HT-29 (cell line): ENCODE data around the gene CALML4. TPM values are rescaled to one million over a fixed set of nuclear protein-coding genes. Genes with fewer than 3 reads are reported as not detected.
"Not testable (repeated sequence)": the region's sequence is repeated elsewhere in the genome, so short reads cannot be mapped to it uniquely, and the experiment has no call there.

Source experiments
- DNase-seq: peaks from one replicate; pipeline ENCODE4 v3.0.0-alpha.2; 2015; ENCODE audit warnings: low spot score
- total RNA-seq: library from RNA; depleted of rRNA; stranded (reverse); fragments of >200 nt; shearing (Covaris generic); gene quantifications from 2 replicates; pipeline ENCODE4 v1.2.3, GENCODE V29; 2014

Gene CALML4
- total RNA-seq, 1 experiment from 2014 or later = 118 TPM

DNA sequence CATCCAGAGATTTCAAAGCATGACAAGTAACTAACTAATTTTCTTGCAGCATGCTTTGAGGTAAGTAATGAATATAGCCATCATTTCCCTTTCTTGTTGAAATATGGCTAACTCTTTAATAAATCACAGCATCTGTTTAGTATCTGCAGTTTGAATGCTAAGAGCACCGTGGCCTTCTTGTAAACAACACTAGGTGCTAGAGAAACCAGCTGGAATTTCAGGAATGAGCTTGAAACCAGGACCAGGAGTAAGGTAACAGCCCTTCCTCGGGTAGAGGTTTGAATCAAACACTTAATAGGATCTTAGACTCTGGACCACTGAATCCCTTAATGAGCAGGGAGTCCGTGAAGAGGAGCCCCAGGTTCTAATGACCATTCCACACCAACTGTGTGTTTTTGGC lies 13.6 kb downstream of the CALML4 start:
- no peak for DNase-seq

DNA sequence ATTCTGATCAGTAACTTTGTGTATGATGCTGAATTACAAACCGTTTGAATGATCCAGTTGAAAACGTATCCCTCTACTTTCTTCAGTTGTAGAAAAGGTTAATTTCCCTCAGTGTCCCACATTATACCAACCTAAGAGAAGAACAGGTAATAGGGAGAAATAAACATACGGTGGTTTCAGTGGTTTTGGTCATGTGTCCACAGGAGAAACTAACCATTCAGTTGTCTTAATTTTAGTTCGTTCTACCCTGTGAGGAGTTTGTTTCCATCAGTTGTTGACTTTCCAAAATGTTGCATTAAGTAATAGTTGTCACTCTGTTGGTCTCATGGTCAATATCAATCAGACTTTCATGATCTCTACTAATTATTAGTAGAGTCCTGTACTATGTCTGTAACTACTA lies 15.1 kb downstream of the CALML4 start:
- DNase-seq = no peak

DNA sequence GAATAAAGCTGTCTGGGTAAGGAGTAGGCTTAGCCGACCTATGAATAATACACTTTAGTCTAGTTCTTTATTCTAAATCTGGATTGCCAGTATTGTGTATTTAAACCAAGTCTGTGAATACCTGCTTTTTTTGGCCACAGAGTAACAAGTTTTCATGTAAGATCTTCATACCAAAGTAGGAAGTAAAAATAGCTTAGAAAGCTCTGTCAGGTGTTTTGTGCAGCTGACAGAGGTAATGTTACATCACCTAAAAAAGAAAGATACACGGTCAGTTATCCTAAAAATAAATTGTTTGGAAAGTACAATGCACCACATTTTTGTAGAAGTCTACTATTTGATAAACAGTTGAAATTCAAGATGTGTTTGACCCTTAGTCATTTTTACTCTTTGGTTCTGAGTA lies 16.5 kb downstream of the CALML4 start:
- DNase-seq = no peak

DNA sequence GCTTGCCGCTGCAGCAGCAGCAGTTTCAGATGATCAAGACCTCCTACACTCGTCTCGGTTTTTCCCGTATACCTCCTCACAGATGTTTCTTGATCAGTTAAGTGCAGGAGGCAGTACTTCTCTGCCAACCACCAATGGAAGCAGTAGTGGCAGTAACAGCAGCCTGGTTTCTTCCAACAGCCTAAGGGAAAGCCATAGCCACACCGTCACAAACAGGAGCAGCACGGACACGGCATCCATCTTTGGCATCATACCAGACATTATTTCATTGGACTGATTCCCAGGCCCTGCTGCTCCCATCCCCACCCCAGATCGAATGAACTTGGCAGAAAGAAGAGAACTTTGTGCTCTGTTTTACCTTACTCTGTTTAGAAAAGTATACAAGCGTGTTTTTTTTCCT lies 17.6 kb downstream of the CALML4 start:
- peak; percentile 80 for DNase-seq

DNA sequence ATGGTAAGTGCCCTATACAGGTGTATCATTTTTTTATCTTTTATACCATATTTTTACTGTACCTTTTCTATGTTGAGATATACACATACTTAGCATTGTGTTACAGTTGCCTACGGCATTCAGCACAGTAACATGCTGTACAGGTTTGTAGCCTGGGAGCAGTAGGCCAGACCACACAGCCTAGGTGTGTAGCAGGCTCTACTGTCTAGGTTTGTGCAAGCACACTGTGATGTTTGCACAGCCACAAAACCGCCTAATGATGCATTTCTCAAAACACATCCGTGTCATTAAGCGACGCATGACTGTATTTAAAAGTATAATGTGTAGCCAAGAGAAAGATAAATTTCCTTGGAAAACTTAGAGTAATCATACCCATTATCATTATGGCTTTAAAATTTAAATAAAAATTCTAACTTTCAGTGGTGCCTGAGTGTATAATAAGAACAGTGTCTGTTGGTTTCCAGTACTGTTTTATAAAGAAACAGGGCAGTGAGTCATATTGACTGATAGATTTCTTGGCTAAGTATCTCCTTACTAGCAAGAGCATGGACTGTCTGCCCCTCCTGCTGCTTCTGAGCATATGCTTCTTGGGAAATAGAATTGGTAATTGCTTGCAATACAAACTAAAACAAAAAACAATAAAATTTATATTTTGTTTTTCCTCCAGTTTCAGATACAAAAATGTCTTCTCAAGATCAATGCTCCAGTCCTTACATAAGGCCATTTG lies 18.3 kb downstream of the CALML4 start:
- peak; percentile 35 for DNase-seq

DNA sequence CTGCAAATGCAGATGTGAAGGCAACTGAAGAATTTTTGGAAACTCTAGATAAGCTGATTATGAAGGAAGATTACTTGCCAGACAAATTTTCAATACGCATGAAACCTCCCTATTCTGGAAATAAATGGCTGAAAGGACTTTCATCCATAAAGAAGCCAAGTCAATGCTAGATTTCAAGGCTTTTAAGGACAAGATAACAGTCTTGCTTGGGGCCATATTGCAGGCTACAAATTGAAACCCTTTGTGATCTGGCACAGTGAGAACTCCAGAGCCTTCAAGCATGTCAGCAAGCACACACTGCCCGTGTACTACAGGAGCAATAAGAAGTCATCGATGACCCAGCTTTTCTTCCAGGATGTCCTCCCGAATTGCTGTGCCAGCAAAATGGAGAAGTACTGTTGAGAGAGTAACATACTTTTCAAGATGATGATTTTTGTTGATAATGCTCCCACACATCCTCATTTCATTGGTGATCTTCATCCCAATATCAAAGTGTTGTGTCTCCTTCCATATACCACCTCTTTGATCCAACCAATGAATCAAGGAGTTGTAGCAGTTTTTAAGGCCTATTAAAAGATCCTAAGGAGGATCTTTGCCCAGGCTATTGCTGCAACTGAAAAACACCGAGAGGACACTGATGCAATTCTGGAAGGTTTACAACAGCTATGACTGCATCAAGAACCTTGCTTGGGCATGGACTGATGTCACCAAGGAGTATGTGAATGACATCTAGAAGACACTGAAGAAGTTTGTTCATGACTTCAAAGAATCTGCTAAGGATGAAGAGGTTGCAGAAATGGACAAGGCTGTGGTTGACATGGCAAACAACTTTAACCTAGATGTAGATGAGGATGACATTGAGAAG lies 20.3 kb downstream of the CALML4 start:
- no peak for DNase-seq

DNA sequence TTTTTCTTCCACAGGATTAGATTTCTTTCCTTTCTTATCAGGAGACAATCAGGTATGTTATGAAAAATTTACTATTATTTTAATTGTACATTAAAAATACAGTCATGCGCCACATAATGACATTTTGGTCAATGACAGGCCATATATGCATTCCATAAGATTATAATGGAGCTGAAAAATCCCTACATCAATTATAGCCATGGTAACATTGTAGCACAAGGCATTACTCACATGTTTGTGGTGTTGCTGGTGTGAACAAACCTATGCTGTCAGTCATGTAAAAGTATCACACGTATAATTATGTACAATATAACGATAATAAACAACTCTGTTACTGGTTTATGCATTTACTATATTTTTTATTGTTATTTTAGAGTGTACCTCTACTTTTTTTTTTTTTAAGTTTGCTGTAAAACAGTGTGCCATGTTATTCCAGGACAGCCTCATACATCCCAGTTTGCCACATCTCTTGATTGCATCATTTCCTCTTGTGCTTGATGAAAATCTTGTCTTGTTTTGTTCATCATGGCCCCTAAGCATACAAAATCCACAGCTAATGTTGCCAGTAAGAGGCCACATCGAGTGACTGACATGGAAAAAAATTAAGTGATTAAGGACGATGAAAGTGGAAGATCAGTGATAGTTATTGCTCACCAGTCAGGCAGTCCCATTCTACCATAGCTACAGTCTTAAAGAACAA lies 21.4 kb downstream of the CALML4 start:
- DNase-seq = no peak

DNA sequence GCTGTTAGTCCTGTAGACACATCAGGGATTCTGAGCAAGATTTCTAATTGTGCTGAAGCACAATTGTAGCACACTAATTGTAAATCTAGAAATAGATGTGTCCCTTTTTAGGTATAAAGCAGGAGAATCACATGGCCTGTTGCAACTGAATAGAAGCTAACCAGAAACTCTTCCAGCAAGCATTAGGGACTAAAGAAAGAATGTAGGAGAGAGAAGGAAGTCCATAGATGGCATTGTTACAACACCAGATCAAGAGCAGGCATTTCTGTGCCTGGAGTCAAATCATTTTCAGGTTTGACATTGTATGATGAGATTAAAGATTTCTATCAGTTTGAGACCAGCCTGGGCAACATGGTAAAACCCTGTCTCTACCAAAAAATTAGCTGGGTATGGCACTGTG lies 27.4 kb downstream of the CALML4 start:
- DNase-seq = no peak

DNA sequence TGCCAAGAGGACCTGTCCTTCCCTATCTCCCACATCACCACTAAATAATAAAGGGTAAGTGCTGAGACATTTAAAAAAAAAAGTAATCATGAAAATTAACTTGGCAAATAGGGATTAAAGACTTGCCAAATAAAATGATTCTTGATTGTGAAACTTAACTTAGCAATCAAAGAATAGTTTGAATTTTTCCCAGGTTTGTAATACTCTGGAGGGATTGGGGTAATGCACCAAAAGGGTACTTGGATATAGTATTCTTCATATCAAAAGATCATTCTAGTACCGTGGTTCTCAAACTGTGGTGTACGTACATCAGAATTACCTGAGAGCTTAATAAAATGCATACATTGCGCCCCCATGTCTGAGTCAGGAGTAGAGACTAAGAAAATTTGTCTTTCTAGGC lies 28.5 kb downstream of the CALML4 start:
- no peak for DNase-seq

DNA sequence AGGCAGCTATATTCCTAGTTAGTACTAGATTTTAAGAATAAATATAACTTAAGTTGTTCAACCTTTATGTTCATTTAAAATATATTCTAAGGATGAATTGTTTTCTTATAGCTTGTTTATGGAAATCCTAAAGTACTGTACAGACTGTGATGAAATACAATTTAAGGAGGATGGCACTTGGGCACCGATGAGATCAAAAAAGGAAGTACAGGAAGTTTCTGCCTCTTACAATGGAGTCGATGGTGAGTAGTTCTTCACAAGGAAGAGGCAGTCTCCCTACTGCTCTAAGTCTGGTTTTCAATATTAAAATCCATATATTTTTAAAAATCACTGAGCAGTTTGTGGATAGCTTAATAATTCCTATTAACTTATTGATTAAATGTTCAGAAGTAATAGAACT lies 29.6 kb downstream of the CALML4 start:
- DNase-seq = no peak

DNA sequence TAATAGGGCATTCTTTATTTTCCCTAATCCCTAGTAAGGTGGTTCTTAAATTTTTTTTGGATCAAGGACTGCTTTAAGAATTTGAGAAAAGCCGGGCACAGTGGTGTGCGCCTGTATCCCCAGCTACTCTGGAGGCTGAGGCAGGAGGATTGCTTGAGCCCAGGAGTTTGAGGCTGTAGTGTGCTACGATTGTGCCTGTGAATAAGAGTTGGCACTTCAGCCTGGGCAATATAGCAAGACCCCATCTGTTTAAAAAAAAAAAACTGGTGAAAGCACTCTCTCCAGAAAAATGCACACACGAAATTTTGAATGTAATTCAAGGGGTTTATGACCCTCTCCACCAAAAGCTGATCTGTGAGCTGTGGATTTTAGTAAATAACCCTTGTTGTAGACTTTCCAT lies 32.0 kb downstream of the CALML4 start:
- DNase-seq = no peak

DNA sequence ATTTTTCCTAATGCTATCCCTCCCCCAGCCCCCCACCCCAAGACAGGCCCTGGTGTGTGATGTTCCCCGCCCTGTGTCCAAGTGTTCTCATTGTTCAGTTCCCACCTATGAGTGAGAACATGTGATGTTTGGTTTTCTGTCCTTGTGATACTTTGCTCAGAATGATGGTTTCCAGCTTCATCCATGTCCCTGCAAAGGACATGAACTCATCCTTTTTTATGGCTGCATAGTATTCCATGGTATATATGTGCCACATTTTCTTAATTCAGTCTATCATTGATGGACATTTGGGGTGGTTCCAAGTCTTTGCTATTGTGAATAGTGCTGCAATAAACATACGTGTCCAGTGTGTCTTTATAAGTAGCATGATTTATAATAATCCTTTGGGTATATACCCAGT lies 33.1 kb downstream of the CALML4 start:
- DNase-seq = not testable (repeated sequence)

DNA sequence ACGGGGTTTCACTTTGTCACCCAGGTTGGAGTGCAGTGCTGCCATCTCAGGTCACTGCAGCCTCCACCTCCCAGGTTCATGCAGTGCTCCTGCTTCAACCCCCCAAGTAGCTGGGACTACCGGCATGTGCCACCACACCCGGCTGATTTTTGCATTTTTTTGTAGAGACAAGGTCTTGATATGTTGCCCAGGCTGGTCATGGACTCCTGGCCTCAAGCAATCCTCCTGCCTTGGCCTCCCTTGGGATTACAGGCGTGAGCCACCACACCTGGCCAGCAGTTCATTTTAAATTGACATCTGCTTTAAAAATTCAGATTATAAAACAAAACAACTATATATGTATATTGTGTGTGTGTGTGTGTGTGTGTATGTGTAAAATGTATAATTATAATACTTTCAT lies 38.3 kb downstream of the CALML4 start:
- no peak for DNase-seq

DNA sequence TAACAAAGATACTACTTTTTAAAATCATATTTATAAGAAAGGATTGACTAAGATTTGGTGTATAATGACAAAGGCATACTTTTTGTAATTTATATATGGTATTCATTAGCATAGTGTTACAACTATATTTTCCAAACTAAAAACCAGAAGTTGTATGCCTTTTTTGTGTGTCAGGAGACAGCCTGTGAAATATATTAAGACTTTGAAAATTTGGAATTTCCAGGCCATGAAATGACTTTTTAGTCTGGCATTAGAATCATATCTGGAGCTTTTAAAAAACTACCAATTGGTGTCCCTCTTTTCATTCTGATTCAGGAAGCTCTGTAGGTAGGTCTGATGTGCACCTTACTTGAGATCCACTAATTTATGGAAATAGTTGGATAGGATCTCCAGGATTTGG lies 41.9 kb downstream of the CALML4 start:
- no peak for DNase-seq

DNA sequence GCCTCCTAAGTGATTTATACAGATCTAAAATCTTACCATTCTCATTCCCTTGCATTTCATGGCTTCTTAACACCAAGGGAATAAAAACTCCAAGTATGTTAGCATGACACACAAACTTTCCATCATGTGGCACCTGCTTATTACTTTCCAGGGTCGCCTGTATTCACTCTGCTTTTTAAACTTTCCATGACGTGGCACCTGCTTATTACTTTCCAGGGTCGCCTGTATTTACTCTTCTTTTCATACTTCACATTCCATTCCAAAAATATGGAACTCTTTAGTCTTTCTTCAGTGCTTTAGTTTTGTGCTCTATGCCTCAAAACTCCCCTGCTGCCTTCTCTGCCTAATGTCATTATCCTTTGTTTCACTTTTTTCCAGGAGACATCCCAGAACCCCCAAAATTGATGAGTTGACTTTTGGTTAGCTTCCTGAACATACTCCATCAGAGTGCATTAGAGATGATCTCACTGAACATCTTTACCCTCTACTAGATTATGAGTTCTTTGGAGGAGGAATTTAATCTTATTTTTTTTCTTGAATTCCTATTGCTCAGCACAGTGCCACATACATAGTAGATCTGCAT lies 47.0 kb downstream of the CALML4 start:
- DNase-seq = no peak

DNA sequence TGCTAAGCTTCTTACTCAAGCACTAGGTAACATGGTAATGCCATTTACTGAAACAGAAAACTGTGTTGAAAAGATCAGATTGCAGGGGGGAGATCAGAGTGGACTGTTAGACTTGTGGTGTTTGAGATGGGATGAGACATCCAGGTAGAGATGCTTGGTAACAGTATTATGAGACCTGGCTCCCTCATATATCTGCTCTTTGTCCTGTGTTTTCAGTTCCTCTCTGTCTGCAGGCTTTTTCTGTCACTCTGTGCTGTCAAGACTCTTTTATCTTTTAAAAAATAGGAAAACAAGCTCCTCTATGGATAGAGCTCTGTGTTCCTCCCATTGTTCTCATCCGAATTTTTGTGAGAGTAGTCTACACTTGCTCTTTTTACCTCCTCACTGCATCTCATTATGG lies 48.1 kb downstream of the CALML4 start:
- no peak for DNase-seq

DNA sequence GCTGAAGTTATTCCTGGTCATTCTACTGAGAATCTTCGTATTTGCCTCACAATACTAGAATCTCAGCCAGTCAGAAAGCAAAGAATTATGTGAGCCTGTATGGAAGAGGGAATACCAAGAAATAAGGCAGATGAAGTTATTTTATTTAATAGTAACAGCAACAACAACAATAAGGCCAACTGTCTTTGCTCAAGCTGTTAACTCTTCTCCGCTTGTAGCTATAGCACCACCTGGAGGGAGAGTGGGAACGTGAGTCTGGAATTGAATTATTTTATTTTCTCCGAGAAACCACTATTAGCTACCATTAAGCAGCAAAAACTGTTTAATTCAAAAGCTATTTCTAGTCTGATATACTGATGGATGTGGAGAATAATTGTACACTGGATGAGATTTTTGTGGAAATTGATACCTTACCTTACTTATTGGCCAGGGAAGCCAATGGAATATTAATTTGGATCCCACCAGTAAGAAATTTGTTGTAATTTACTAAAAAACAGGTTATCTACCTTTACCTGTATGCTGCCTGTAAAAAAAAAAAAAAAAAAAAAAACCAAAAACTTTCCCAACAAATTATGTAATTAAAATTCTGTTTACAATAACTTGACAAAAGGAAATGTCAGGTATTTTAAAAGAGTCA lies 50.1 kb downstream of the CALML4 start:
- peak; percentile 77 for DNase-seq

DNA sequence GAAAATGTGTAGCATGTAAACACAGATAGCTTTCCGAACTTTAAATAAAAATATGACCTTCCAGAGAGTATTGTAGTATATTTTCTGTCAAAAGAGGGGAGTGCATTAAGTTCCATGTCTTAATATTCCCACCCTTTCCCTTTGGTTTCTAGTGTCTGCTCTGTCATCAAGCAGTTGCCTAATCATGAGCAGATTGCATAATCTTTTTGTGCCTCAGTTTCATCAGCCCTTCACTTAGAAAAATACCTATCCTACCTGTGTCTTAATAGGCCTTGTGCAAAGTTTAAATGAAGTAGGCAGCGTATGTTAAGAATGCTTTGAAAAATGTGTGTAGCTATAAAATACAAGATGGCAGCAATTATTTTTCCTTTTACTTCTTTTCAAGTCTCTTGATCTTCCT lies 52.8 kb downstream of the CALML4 start:
- no peak for DNase-seq

DNA sequence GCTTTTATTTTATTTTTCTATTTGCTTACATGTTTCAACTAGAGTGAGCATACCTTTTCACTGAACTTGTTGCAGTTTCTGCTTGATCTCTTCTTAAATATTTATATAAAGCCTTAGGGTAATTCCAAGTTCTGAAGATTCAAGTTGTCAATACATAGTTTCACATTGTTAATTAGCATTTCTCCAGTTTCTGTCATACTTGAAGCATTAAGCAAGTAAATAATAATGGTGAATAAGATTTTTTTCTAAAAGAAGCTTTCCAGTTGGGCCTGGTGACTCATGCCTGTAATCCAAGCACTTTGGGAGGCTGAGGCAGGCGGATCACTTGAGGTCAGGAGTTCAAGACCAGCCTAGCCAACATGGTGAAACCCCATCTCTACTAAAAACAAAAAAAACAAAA lies 53.9 kb downstream of the CALML4 start:
- DNase-seq = no peak

DNA sequence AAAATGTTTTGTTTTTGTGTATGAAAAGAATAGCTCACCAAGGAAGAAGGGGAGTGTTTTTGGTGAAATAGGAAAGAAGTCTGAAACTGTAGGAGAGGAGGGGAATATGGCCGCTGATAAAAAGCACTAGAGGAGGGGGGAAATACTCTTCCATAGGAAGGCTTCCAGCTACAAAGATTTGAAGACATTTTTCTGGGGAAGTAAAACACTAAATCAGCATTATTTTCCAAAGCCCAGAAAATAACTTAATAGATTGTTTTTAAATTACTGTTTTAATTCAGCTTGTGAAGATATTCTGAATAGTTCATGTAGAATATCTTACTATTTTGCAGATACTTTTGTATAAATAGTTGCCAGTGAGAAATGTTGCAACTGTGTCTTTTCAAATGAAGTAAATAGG lies 54.9 kb downstream of the CALML4 start:
- no peak for DNase-seq

DNA sequence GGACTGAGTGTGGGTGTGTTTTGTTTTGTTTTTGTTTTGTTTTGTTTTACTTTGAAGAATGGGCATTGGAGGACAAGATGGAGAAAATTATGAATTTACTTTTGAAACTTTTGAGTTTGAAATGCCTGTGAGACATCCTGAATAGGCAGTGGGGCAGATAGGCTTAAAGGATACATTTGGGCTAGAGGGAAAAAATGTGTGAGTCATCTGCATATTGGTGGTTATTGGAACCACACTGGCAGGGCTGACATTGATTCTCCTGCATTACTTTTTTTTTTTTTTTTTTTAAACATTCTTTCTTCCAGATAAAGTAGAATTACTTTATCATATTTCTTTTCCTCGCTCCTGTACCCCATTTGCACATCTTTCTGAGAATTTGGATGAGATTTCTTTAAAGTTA lies 56.1 kb downstream of the CALML4 start:
- DNase-seq = no peak

DNA sequence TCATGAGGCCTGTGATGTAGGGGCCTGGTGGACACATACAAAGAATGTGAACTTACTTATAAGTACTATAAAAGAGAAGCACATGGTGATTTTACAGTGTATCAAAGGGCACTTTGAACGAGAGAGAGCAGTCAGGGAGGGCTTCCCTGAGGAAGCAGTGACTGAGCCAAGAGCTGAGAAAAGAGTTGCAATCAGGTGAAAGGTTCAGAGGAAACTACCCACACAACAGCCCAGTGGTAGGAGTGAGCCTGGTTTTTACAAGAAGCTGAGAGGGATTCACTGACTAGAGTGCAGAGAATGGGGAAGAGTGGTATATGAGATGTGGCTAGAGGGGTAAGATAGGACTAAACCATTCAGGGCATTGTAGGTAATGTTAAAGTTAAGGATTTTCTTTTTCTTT lies 57.1 kb downstream of the CALML4 start:
- DNase-seq = no peak
